Panc1 (cell line): ENCODE measurements around the gene HAND1.

ENCODE experiments used
- POLR2AphosphoS5 ChIP-seq: IDR thresholded peaks from 2 replicates; pipeline ENCODE4 v1.6.1; 2012; ENCODE audit warnings: mild to moderate bottlenecking, low read depth, low read length, moderate library complexity
- SIN3A ChIP-seq: IDR thresholded peaks from 2 replicates; pipeline ENCODE4 v1.6.1; 2012; ENCODE audit warnings: low read depth, mild to moderate bottlenecking, low read length, moderate library complexity, borderline replicate concordance; ENCODE audit not compliant: insufficient read depth
- TF ChIP-seq, protein P1 (sequence below): fragments of 450-650 bp; IDR thresholded peaks from 2 replicates; pipeline ENCODE4 v1.5.1; 2017; ENCODE audit warnings: mild to moderate bottlenecking
- TF ChIP-seq, protein P2 (sequence below), 2 experiments: IDR thresholded peaks; 2 replicates each; pipeline ENCODE4 v1.6.1; 2011 to 2012; ENCODE audit warnings: low read depth in 2 of 2, control low read depth in 1 of 2, low read length in 1 of 2, mild to moderate bottlenecking in 1 of 2, moderate library complexity in 1 of 2; ENCODE audit not compliant: insufficient read depth in 1 of 2

DNA sequence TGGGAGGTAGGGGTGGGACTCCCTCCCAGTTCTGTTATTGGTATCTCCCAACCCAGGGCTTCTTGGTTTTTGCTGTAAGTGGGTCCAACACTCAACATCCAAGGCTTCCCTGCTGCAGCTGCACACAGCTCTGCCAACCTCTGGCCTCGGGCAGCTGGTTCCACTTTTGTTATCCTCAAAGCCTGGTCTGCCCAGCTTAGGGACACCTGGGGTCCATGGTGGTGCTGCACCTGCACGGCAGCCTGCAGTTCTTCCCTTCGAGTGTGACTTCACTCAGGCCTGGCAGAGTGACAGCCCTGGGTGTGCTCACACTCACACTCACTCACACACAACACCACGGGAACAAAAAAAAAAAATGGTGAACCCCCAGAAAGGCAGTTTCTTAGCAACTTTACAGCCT lies 47.6 kb downstream of the HAND1 start:
- TF ChIP-seq, protein P1, sequence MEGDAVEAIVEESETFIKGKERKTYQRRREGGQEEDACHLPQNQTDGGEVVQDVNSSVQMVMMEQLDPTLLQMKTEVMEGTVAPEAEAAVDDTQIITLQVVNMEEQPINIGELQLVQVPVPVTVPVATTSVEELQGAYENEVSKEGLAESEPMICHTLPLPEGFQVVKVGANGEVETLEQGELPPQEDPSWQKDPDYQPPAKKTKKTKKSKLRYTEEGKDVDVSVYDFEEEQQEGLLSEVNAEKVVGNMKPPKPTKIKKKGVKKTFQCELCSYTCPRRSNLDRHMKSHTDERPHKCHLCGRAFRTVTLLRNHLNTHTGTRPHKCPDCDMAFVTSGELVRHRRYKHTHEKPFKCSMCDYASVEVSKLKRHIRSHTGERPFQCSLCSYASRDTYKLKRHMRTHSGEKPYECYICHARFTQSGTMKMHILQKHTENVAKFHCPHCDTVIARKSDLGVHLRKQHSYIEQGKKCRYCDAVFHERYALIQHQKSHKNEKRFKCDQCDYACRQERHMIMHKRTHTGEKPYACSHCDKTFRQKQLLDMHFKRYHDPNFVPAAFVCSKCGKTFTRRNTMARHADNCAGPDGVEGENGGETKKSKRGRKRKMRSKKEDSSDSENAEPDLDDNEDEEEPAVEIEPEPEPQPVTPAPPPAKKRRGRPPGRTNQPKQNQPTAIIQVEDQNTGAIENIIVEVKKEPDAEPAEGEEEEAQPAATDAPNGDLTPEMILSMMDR = no peak
- TF ChIP-seq POLR2AphosphoS5 (no peak), SIN3A (no peak)
- TF ChIP-seq, protein P2, sequence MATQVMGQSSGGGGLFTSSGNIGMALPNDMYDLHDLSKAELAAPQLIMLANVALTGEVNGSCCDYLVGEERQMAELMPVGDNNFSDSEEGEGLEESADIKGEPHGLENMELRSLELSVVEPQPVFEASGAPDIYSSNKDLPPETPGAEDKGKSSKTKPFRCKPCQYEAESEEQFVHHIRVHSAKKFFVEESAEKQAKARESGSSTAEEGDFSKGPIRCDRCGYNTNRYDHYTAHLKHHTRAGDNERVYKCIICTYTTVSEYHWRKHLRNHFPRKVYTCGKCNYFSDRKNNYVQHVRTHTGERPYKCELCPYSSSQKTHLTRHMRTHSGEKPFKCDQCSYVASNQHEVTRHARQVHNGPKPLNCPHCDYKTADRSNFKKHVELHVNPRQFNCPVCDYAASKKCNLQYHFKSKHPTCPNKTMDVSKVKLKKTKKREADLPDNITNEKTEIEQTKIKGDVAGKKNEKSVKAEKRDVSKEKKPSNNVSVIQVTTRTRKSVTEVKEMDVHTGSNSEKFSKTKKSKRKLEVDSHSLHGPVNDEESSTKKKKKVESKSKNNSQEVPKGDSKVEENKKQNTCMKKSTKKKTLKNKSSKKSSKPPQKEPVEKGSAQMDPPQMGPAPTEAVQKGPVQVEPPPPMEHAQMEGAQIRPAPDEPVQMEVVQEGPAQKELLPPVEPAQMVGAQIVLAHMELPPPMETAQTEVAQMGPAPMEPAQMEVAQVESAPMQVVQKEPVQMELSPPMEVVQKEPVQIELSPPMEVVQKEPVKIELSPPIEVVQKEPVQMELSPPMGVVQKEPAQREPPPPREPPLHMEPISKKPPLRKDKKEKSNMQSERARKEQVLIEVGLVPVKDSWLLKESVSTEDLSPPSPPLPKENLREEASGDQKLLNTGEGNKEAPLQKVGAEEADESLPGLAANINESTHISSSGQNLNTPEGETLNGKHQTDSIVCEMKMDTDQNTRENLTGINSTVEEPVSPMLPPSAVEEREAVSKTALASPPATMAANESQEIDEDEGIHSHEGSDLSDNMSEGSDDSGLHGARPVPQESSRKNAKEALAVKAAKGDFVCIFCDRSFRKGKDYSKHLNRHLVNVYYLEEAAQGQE (IDR thresholded peaks at IDR 0.05; ENCODE audit: insufficient read depth in 1 of 2, low read depth in 2 of 2, low read length in 1 of 2) = no peak
